Effector memory CD4-positive, alpha-beta T cell (primary cell): ENCODE results near the gene CEBPZ.
"Not testable (repeated sequence)": the region's sequence is repeated elsewhere in the genome, so short reads cannot be mapped to it uniquely, and the experiment has no call there.

Experiments used
- DNase-seq, 3 donors: peaks; one replicate each; pipeline ENCODE4 v3.0.0-alpha.2; 2020
- H3K27ac ChIP-seq: 2 replicates; pipeline ENCODE4 v1.7.0; 2013; ENCODE audit warnings: mild to moderate bottlenecking, low read length, moderate library complexity; ENCODE audit not compliant: insufficient read depth, poor library complexity, severe bottlenecking
- H3K27me3 ChIP-seq: replicated peaks from 2 replicates; pipeline ENCODE4 v1.7.0; 2013; ENCODE audit warnings: mild to moderate bottlenecking, low read length; ENCODE audit not compliant: insufficient read depth, control insufficient read depth, poor library complexity, severe bottlenecking
- H3K36me3 ChIP-seq: 2 replicates; pipeline ENCODE4 v1.7.0; 2013; ENCODE audit warnings: mild to moderate bottlenecking, low read length, moderate library complexity; ENCODE audit not compliant: control insufficient read depth, insufficient read depth
- H3K4me1 ChIP-seq: 2 replicates; pipeline ENCODE4 v1.7.0; 2013; ENCODE audit warnings: low read length, mild to moderate bottlenecking; ENCODE audit not compliant: control insufficient read depth, insufficient read depth, poor library complexity, severe bottlenecking
- H3K4me3 ChIP-seq: 2 replicates; pipeline ENCODE4 v1.7.0; 2013; ENCODE audit warnings: low read length, low read depth, mild to moderate bottlenecking; ENCODE audit not compliant: insufficient read depth, poor library complexity, severe bottlenecking
- H3K9me3 ChIP-seq: 2 replicates; pipeline ENCODE4 v1.7.0; 2013; ENCODE audit warnings: mild to moderate bottlenecking, low read length, moderate library complexity; ENCODE audit not compliant: control insufficient read depth

CEBPZ gene

GRCh38 chr2:37223131-37223530 is 8.3 kb downstream of the CEBPZ start:
- H3K27me3 ChIP-seq = no peaks in the 10 kb centered on the region
- H3K36me3 ChIP-seq = peaks cover 37% of the 10 kb centered on the region
- H3K4me3 ChIP-seq = no peak overlapping the region

GRCh38 chr2:37219046-37219445 is 12.3 kb downstream of the CEBPZ start:
- Histone ChIP-seq H3K9me3 (no peaks in the 10 kb centered on the region), H3K4me1 (no peaks in the 10 kb centered on the region), H3K36me3 (peaks cover 52% of the 10 kb centered on the region), H3K27ac (no peak overlapping the region), H3K4me3 (no peak overlapping the region), H3K27me3 (no peaks in the 10 kb centered on the region)
- DNase-seq = no peak

More at GRCh38 chr2:37223131-37223530, 8.3 kb downstream of the CEBPZ start:
- Histone ChIP-seq H3K27ac (no peak overlapping the region), H3K4me1 (no peaks in the 10 kb centered on the region), H3K9me3 (no peaks in the 10 kb centered on the region)
- no peak for DNase-seq

GRCh38 chr2:37215250-37215649 is 16.1 kb downstream of the CEBPZ start:
- Histone ChIP-seq H3K9me3 (no peaks in the 10 kb centered on the region), H3K4me1 (no peaks in the 10 kb centered on the region), H3K27me3 (no peaks in the 10 kb centered on the region), H3K4me3 (no peak overlapping the region), H3K36me3 (peaks cover 69% of the 10 kb centered on the region), H3K27ac (no peak overlapping the region)
- no peak for DNase-seq

GRCh38 chr2:37211939-37212338 is 19.5 kb downstream of the CEBPZ start:
- Histone ChIP-seq H3K27ac (no peak overlapping the region), H3K4me3 (no peak overlapping the region), H3K9me3 (no peaks in the 10 kb centered on the region), H3K4me1 (no peaks in the 10 kb centered on the region), H3K27me3 (no peaks in the 10 kb centered on the region), H3K36me3 (peaks cover 84% of the 10 kb centered on the region)
- DNase-seq = no peak

GRCh38 chr2:37211212-37211611 is 20.2 kb downstream of the CEBPZ start:
- no peak overlapping the region for H3K27ac ChIP-seq
- peaks cover 84% of the 10 kb centered on the region for H3K36me3 ChIP-seq
- H3K4me3 ChIP-seq = no peak overlapping the region
- DNase-seq = no peak
- no peaks in the 10 kb centered on the region for H3K4me1 ChIP-seq
- H3K9me3 ChIP-seq = no peaks in the 10 kb centered on the region
- H3K27me3 ChIP-seq = no peaks in the 10 kb centered on the region

- not testable (repeated sequence) for H3K9me3 ChIP-seq, H3K4me1 ChIP-seq, DNase-seq, H3K27me3 ChIP-seq, H3K4me3 ChIP-seq, H3K27ac ChIP-seq
- peaks cover 80% of the 10 kb centered on the region for H3K36me3 ChIP-seq
Measured at GRCh38 chr2:37206760-37207159, 24.6 kb downstream of the CEBPZ start.

GRCh38 chr2:37205689-37206341 is 25.6 kb downstream of the CEBPZ start:
- Histone ChIP-seq H3K4me3 (no peak overlapping the region), H3K27me3 (no peaks in the 10 kb centered on the region), H3K4me1 (no peaks in the 10 kb centered on the region), H3K27ac (no peak overlapping the region), H3K36me3 (peaks cover 77% of the 10 kb centered on the region), H3K9me3 (no peaks in the 10 kb centered on the region)
- DNase-seq = no peak

- not testable (repeated sequence) for DNase-seq, H3K27me3 ChIP-seq, H3K4me3 ChIP-seq, H3K27ac ChIP-seq, H3K4me1 ChIP-seq, H3K9me3 ChIP-seq
- peaks cover 70% of the 10 kb centered on the region for H3K36me3 ChIP-seq
Measured at GRCh38 chr2:37205071-37205661, 26.2 kb downstream of the CEBPZ start.

- Histone ChIP-seq H3K27ac (no peak overlapping the region), H3K4me3 (no peak overlapping the region), H3K9me3 (no peaks in the 10 kb centered on the region), H3K4me1 (no peaks in the 10 kb centered on the region), H3K27me3 (no peaks in the 10 kb centered on the region), H3K36me3 (peaks cover 56% of the 10 kb centered on the region)
- no peak for DNase-seq
Measured at GRCh38 chr2:37203708-37204107, 27.7 kb downstream of the CEBPZ start.

GRCh38 chr2:37201766-37202165 is 29.6 kb downstream of the CEBPZ start:
- Histone ChIP-seq H3K27me3 (no peaks in the 10 kb centered on the region), H3K4me1 (peaks cover 8% of the 10 kb centered on the region), H3K9me3 (no peaks in the 10 kb centered on the region), H3K27ac (no peak overlapping the region), H3K36me3 (peaks cover 37% of the 10 kb centered on the region), H3K4me3 (no peak overlapping the region)
- no peak for DNase-seq
